MCF 10A (cell line): Measurements from ENCODE around the gene EXOC6B. TPM values are rescaled to one million over a fixed set of nuclear protein-coding genes. Genes with fewer than 3 reads are reported as not detected.

Experiments used
- BruUV-seq: library from RNA; stranded (reverse); fragments of 400-500 nt; replicated peaks from 2 replicates; lab custom pipeline; 2021; lab: Mats Ljungman, UMichigan
- CTCF ChIA-PET: fragments of 300-600 bp; sonication (Branson Sonifier 250); formaldehyde crosslinking; extraction: SDS; loops from one replicate; lab custom pipeline; 2021; ENCODE audit warnings: antibody characterized with exemption, inconsistent platforms; lab: Yijun Ruan, JAX
- POLR2A ChIA-PET: fragments of 300-600, 350-650 bp; sonication (Branson Sonifier 250); formaldehyde crosslinking; extraction: SDS; loops from one replicate; lab custom pipeline; 2020; ENCODE audit warnings: antibody characterized with exemption, inconsistent platforms; lab: Yijun Ruan, JAX
- DNase-seq: peaks from one replicate; pipeline ENCODE4 v3.0.0-alpha.2; 2018; ENCODE audit not compliant: unreplicated experiment
- H3K27ac Mint-ChIP-seq: one replicate; pipeline ENCODE4 v1.8.0; 2022; ENCODE audit warnings: mild to moderate bottlenecking, low read depth, mixed read lengths; ENCODE audit not compliant: unreplicated experiment
- H3K27me3 Mint-ChIP-seq: one replicate; pipeline ENCODE4 v1.8.0; 2022; ENCODE audit warnings: mixed read lengths; ENCODE audit not compliant: insufficient read depth, unreplicated experiment
- H3K36me3 Mint-ChIP-seq: one replicate; pipeline ENCODE4 v1.8.0; 2022; ENCODE audit warnings: mild to moderate bottlenecking, moderate library complexity, mixed read lengths; ENCODE audit not compliant: insufficient read depth, unreplicated experiment
- H3K4me1 Mint-ChIP-seq: one replicate; pipeline ENCODE4 v1.8.0; 2022; ENCODE audit warnings: mixed read lengths; ENCODE audit not compliant: insufficient read depth, unreplicated experiment
- H3K4me3 Mint-ChIP-seq: one replicate; pipeline ENCODE4 v1.8.0; 2022; ENCODE audit warnings: mild to moderate bottlenecking, moderate library complexity, mixed read lengths; ENCODE audit not compliant: unreplicated experiment
- H3K9me3 Mint-ChIP-seq: one replicate; pipeline ENCODE4 v1.8.0; 2022; ENCODE audit warnings: mixed read lengths; ENCODE audit not compliant: unreplicated experiment
- intact Hi-C: fragments of 100-400 bp; cut with micrococcal nuclease; formaldehyde crosslinking; loops from 2 replicates; pipeline ENCODE4 v1.14.1; 2022
- total RNA-seq: library from RNA; stranded (reverse); gene quantifications from 2 replicates; pipeline ENCODE4 v1.2.3, GENCODE V29; 2022
- TF ChIP-seq, protein P1 (sequence below): fragments of 200-600 bp; IDR thresholded peaks from one replicate; pipeline ENCODE4 v1.8.0; 2022; ENCODE audit warnings: antibody characterized with exemption, mild to moderate bottlenecking; ENCODE audit not compliant: unreplicated experiment

Gene EXOC6B
- total RNA-seq, 1 experiment from 2014 or later = 24.7 TPM

DNA sequence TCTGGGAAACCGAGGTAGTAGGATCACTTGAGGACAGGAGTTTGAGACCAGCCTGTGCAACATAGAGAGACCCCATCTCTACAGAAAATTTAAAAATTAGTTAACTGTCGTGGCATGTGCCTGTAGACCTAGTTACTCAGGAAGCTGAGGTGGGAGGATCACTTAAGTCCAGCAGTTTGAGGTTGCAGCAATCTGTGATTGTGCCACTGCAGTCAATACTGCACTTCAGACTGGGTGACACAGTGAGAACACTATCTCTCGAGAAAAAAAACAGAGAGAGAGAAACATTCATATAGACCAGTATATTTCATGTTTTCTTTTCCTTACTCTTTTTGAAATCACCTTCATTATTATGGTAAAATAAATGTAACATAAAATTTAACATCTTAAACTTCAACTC lies 387.5 kb downstream of the EXOC6B start:
- BruUV-seq = no TSS peak
- H3K4me1 Mint-ChIP-seq = no peaks in the 10 kb centered on the region

DNA sequence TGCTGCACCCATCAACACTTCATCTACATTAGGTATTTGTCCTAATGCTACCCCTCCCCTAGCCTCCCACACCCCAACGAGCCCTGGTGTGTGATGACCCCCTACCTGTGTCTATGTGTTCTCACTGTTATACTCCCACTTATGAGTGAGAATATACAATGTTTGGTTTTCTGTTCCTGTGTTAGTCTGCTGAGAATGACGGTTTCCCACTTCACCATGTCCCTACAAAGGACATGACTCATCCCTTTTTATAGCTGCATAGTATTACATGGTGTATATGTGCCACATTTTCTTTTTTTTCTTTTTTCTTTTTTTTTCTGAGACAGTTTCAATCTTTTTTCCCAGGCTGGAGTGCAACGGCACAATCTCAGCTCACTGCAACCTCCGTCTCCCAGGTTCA lies 394.1 kb downstream of the EXOC6B start:
- DNase-seq = no peak
- H3K4me1 Mint-ChIP-seq = no peaks in the 10 kb centered on the region
- ChIA-PET POLR2A (no interaction called here), CTCF (interaction anchor here (0.9 kb wide), 1 partner anchor 15 kb away, joined by 3 read pairs; no protein-coding TSS in a partner anchor)
- H3K27me3 Mint-ChIP-seq = no peaks in the 10 kb centered on the region
- TF ChIP-seq, protein P1, sequence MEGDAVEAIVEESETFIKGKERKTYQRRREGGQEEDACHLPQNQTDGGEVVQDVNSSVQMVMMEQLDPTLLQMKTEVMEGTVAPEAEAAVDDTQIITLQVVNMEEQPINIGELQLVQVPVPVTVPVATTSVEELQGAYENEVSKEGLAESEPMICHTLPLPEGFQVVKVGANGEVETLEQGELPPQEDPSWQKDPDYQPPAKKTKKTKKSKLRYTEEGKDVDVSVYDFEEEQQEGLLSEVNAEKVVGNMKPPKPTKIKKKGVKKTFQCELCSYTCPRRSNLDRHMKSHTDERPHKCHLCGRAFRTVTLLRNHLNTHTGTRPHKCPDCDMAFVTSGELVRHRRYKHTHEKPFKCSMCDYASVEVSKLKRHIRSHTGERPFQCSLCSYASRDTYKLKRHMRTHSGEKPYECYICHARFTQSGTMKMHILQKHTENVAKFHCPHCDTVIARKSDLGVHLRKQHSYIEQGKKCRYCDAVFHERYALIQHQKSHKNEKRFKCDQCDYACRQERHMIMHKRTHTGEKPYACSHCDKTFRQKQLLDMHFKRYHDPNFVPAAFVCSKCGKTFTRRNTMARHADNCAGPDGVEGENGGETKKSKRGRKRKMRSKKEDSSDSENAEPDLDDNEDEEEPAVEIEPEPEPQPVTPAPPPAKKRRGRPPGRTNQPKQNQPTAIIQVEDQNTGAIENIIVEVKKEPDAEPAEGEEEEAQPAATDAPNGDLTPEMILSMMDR = no peak
- BruUV-seq = no TSS peak
- H3K9me3 Mint-ChIP-seq = peaks cover 23% of the 10 kb centered on the region
- H3K4me3 Mint-ChIP-seq = no peak overlapping the region
- no peak overlapping the region for H3K27ac Mint-ChIP-seq
- intact Hi-C loops = no loop called here
- no peaks in the 10 kb centered on the region for H3K36me3 Mint-ChIP-seq

More for the DNA sequence above, 387.5 kb downstream of the EXOC6B start:
- Mint-ChIP-seq H3K36me3 (no peaks in the 10 kb centered on the region), H3K4me3 (no peak overlapping the region), H3K27ac (no peak overlapping the region), H3K9me3 (peaks cover 24% of the 10 kb centered on the region), H3K27me3 (no peaks in the 10 kb centered on the region)
- ChIA-PET CTCF (no interaction called here), POLR2A (no interaction called here)
- DNase-seq = no peak
- TF ChIP-seq, protein P1 = no peak
- intact Hi-C loops = no loop called here

DNA sequence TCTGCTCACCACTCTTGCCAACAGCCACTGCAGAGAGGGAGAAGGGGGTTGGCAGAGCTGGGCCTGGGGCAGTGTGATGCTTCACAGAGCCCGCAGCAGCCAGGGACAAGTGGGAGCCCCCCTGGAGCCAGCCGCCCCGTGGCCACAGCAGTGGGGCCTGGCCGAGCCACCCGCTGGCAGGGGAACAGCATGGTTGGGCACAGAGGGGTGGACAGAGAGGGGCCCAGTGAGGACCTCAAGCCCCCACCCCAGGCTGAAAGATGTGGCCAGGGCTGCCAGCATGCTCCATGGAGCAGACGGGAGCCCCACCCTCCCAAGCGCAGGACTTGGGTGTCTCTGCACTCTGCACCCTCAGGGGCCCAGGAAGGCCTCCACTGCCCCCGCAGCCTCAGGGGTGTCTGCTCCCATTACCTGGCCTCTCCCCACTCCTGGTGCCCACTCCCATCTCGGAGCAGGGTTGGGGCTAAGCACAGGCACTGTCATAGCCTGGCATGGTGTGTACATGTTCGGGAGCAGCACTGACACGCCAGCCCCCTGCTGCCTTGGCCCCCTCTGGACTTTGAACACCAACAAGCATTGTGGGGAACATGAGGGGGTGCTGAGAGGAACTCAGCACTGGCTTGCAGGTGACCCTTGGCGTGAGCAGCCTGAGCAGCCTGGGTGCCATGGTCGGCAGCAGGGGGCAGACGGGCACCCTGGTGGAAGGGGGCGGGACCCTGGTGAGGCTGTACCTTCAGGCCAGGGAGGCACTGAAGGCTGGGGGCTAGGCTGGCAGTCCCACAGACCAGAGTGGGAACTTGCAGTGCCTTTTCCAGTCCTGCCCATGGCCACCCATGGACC lies 398.6 kb downstream of the EXOC6B start:
- Mint-ChIP-seq H3K27me3 (no peaks in the 10 kb centered on the region), H3K36me3 (peaks cover 4% of the 10 kb centered on the region), H3K4me1 (no peaks in the 10 kb centered on the region), H3K27ac (no peak overlapping the region), H3K4me3 (no peak overlapping the region), H3K9me3 (no peaks in the 10 kb centered on the region)
- intact Hi-C loops = no loop called here
- POLR2A ChIA-PET = no interaction called here
- CTCF ChIA-PET = no interaction called here
- no peak for DNase-seq
- no TSS peak for BruUV-seq
- TF ChIP-seq, protein P1 = no peak

DNA sequence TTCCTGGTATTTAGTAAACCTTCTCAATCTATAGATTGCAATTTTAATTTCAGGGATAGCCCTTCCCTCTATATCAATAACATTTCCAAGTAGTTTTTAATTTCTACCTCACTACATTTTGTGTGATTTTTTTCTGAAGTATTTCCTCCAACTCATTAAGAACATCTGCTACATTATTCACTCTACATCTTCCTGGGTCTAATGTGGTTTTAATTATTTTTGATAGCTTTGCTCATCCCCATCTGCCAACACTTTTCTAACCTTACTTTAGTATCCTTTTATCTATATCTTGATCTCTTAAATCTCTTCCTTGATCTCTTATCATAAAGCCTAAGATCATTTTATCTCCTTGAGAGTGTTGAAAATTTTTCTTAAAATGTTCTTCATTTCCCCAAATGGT lies 399.8 kb downstream of the EXOC6B start:
- no peaks in the 10 kb centered on the region for H3K27me3 Mint-ChIP-seq
- CTCF ChIA-PET = interaction anchor here (0.7 kb wide), 1 partner anchor 236 kb away, joined by 3 read pairs; no protein-coding TSS in a partner anchor
- DNase-seq = no peak
- intact Hi-C loops = no loop called here
- no TSS peak for BruUV-seq
- H3K4me3 Mint-ChIP-seq = no peak overlapping the region
- TF ChIP-seq, protein P1 = no peak
- POLR2A ChIA-PET = no interaction called here
- no peak overlapping the region for H3K27ac Mint-ChIP-seq
- no peaks in the 10 kb centered on the region for H3K9me3 Mint-ChIP-seq
- H3K36me3 Mint-ChIP-seq = peaks cover 4% of the 10 kb centered on the region
- no peaks in the 10 kb centered on the region for H3K4me1 Mint-ChIP-seq
